GM12873 (cell line): Measurements from ENCODE around the gene GSDME.

Experiments used
- CTCF ChIP-seq: IDR thresholded peaks from 2 replicates; pipeline ENCODE4 v1.5.1; 2012; ENCODE audit warnings: low read depth, mild to moderate bottlenecking, moderate library complexity, low read length, control low read depth; ENCODE audit not compliant: insufficient read depth; ENCODE audit errors: missing control alignments

The GSDME gene

GRCh38 chr7:24783698-24784097 is 26.4 kb upstream of the GSDME start:
- no peak for TF ChIP-seq CTCF

GRCh38 chr7:24781106-24781505 is 23.8 kb upstream of the GSDME start:
- TF ChIP-seq CTCF = no peak

- no peak for TF ChIP-seq CTCF
These were observed 22.0 kb upstream of the GSDME start for GRCh38 chr7:24779283-24779655.

GRCh38 chr7:24778543-24779282 is 21.4 kb upstream of the GSDME start:
- TF ChIP-seq CTCF = no peak

- no peak for TF ChIP-seq CTCF
These were observed 20.5 kb upstream of the GSDME start for GRCh38 chr7:24777806-24778205.

GRCh38 chr7:24773646-24774045 is 16.4 kb upstream of the GSDME start:
- TF ChIP-seq CTCF = no peak

- TF ChIP-seq CTCF = no peak
These were observed 12.6 kb upstream of the GSDME start for GRCh38 chr7:24769851-24770250.
